ENCODE results near the gene ZAP70.
A peak's percentile ranks its signal among the peaks of the same experiment; 100 is the strongest.

Gene ZAP70

DNA sequence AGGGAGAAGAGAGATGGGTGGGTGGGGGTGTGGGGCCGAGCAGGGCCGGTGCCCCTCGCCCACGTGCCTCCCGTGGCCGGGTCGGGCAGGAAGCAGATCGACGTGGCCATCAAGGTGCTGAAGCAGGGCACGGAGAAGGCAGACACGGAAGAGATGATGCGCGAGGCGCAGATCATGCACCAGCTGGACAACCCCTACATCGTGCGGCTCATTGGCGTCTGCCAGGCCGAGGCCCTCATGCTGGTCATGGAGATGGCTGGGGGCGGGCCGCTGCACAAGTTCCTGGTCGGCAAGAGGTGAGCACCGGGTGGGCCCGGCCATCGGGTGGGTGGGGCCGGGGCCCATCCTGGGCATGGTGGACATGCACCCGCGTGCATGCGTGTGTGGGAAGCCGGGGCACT, 21.8 kb downstream of the ZAP70 start:
- DNase-seq = no peak

GRCh38 chr2:97736185-97736584, 22.8 kb downstream of the ZAP70 start:
- no peak for DNase-seq

GRCh38 chr2:97736608-97737330, 23.4 kb downstream of the ZAP70 start:
- DNase-seq = no peak

DNA sequence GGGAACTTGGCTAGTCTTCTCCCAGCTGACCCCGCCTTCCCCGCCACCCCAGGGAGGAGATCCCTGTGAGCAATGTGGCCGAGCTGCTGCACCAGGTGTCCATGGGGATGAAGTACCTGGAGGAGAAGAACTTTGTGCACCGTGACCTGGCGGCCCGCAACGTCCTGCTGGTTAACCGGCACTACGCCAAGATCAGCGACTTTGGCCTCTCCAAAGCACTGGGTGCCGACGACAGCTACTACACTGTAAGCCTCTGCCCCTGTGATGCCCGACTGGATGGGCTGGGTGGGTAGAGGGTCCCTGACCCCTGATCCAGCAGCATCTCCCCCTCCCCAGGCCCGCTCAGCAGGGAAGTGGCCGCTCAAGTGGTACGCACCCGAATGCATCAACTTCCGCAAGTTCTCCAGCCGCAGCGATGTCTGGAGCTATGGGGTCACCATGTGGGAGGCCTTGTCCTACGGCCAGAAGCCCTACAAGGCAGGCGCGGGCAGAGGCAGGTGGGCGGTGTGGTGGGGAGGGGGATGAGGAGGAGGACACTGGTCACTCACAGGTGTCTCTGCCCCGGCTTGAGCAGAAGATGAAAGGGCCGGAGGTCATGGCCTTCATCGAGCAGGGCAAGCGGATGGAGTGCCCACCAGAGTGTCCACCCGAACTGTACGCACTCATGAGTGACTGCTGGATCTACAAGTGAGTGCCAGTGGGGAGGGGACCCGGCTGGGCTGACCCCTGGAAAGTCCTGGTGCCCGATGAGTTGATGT, 24.2 kb downstream of the ZAP70 start:
- DNase-seq = no peak

GRCh38 chr2:97738179-97739019, 25.0 kb downstream of the ZAP70 start:
- DNase-seq = no peak

GRCh38 chr2:97739020-97739892, 25.9 kb downstream of the ZAP70 start:
- no peak for DNase-seq

- DNase-seq = no peak
Measured at GRCh38 chr2:97739893-97740245, 26.5 kb downstream of the ZAP70 start.

DNA sequence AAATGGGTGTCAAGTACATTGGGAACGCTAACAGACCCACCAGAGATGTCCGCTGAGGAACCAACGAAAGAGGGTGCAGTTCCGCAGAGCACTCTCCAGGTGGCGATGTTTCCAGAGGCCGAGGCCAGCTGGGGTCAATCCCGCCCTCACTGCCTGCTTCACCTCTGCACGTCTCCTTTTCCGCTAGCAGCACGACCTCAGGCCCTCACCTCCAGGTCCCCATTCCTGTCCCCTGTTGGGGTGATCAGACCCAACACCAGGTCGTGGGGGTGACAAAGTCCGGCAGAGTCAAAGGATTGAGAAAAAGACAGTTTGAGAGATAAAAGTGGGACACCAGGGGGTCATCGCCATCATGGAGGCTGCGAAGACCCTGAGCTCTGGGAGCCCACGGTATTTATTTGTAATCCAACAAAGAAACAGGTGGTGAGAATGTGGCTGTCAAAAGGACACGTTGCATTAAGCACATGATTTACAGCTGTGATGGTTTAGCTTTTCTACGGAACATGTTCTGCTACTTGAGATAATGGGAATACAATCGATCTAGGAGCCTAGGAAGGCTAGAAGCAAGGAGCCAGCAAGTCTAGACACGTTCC, 27.3 kb downstream of the ZAP70 start:
- DNase-seq = peak; percentile 71

- no peak for DNase-seq
Measured at GRCh38 chr2:97741251-97741650, 27.9 kb downstream of the ZAP70 start.

- DNase-seq = no peak
Measured at GRCh38 chr2:97741686-97742085, 28.3 kb downstream of the ZAP70 start.

DNA sequence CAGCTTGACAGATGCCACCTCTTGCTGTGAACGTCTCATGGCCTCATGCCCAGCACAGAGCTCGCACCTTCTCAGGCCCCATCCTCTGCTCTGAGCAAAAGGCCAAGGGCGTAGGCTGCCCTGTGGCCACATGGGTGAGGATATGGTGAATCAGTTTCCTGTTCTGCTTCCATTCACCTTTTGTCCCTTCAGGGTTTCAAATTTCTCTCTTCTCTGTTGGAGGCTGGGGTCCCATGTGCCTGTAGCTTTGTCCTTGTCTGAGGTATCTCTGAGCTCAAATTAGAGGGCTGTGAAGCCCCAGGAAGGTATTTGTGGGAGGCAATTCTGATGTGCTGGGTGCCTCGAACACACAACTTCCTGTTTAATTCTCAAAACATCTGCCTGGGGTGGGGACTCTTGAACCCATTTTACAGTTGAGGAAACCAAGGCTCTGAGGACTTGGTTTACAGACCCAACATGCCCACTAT, 29.0 kb downstream of the ZAP70 start:
- DNase-seq = no peak

GRCh38 chr2:97743913-97744312, 30.5 kb downstream of the ZAP70 start:
- no peak for DNase-seq

- DNase-seq = no peak
Measured at GRCh38 chr2:97745474-97746174, 32.2 kb downstream of the ZAP70 start.

- no peak for DNase-seq
Measured at GRCh38 chr2:97747285-97747684, 33.9 kb downstream of the ZAP70 start.

- DNase-seq = no peak
Measured at GRCh38 chr2:97747716-97748115, 34.3 kb downstream of the ZAP70 start.

- no peak for DNase-seq
Measured at GRCh38 chr2:97749581-97749980, 36.2 kb downstream of the ZAP70 start.

- DNase-seq = no peak
Measured at GRCh38 chr2:97750017-97750416, 36.6 kb downstream of the ZAP70 start.

DNA sequence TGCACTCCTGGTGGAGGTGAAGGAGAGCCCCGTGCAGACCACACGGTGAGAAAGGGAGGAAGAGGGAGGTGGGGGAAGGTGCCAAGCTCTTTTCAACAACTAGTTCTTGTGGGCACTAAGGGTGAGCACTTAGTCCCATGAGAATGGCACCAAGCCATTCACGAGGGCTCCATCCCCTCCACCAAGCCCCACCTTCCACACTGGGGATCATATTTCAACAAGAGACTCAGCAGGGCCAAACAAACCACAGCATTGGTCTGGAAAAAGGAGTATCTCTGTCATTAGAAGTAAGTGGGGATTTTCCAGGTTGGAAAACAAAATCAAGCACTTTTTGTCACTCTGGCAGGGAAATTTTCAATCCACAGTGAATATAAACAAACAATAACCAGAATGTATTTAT, 38.4 kb downstream of the ZAP70 start:
- DNase-seq = peak; percentile 43

DNA sequence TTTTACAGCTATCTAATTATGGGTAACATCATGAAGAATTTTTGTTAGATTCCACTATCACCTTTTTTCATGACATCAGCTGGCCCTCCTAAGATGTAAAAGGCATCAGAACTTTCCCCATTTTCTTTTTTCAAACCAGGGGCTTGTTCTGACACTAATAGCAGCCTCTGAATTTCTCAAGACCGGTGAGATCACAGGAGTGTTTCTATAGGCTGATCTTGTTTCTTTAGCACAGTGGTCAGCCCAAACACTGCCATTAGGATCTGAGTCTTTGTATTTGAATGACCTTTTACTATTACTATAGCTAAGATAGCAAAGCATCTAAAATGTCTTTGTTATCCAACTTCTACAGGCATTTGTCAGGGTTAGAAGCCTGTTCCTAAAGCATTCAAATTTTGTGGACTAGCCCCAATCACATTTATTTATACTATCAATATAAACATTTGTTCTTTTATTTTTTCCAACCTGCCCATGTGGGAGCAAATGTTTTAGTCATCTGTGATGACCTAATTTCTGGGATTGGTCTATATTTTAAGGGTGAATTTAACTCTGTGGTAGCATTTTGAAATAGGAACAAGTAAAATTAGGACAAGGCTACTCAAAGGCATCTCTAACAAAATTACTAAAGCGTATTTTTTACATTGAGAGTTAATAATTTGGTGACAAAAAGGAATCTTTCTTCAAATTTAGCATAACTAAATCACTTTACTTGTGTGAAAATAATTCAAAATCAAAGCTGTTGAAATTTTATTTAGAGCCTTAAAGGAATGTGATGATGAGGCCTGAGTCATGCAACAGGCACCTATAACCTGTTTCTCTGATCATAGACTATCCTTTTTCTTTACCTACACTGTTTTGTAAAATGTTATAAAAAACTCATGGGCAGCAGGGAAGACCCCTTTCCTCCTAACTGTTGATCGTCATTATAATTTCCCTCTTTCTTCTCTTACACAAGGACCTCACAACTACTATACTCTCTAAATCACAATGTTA, 39.3 kb downstream of the ZAP70 start:
- DNase-seq = no peak

DNA sequence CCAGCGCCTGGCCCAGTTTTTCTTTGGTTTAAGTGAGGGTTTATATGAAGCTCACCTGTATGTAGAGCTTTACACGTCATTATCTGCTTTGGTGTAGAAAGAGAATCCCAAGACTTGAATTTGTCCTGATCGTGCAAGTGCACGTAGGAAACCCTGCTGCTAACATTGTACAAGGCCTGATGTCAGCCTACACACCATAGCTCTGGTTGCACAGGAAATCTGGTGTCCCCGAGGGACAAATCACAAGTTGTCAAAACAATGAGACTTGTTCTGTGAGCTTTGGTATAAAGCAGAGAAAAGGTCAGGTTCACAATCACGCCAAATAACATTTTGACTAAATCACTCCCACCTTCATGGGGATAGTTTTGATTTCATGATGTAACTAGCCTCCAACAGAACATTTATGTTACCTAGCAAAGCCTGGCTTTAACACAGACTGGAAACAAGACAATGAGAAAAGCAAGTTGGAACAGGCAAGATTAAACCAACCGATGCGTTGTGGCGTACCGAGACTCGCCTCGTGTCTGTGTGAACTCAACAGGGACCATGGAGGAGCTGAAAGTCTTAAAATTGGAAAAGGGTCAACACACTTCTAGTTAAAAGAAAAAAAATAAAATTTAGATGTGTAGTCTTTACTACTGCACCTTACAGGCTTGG, 41.4 kb downstream of the ZAP70 start:
- DNase-seq = no peak

Data from NCI-H510A treated with DMSO at 0.1 percent for 48 hours (cell line).